GM12878 (cell line): ENCODE data around the gene MTHFD1.

Experiments used
- BCL11A ChIP-seq: IDR thresholded peaks from 2 replicates; pipeline ENCODE4 v1.6.1; 2011; ENCODE audit warnings: low read depth, low read length
- BRCA1 ChIP-seq: IDR thresholded peaks from 2 replicates; pipeline ENCODE4 v1.6.1; 2011; ENCODE audit warnings: low read depth, low read length, improper control_type of control experiment
- CHD4 ChIP-seq: fragments of 200-600 bp; sonication (generic); IDR thresholded peaks from 2 replicates; pipeline ENCODE4 v1.6.1; 2016; ENCODE audit warnings: mild to moderate bottlenecking
- CTCF ChIP-seq, 3 experiments: IDR thresholded peaks in 2 of 3; conservative IDR thresholded peaks in 1 of 3; 2 replicates each; pipeline ENCODE4 v1.5.1; 2011; ENCODE audit warnings: low read depth in 3 of 3, low read length in 3 of 3, mild to moderate bottlenecking in 3 of 3, control low read depth in 2 of 3, moderate library complexity in 2 of 3, inconsistent platforms in 1 of 3, mixed read lengths in 1 of 3; ENCODE audit not compliant: control insufficient read depth in 2 of 3, insufficient read depth in 1 of 3; ENCODE audit errors: extremely low read depth in 1 of 3
- ETV6 ChIP-seq, 2 experiments: fragments of 450-650 bp in 1 of 2; IDR thresholded peaks in 1 of 2; conservative IDR thresholded peaks in 1 of 2; 2 replicates each; pipeline ENCODE4 v1.6.1; 2014; ENCODE audit warnings: antibody characterized with exemption in 1 of 2, borderline replicate concordance in 1 of 2, low read depth in 1 of 2, mild to moderate bottlenecking in 1 of 2, moderate library complexity in 1 of 2
- FOS ChIP-seq: IDR thresholded peaks from 3 replicates; pipeline ENCODE4 v1.6.1; 2011; ENCODE audit warnings: borderline replicate concordance; ENCODE audit not compliant: insufficient read length; ENCODE audit errors: extremely low read depth
- MYC ChIP-seq: IDR thresholded peaks from 2 replicates; pipeline ENCODE4 v1.6.1; 2011; ENCODE audit warnings: mild to moderate bottlenecking, low read length, moderate library complexity, inconsistent platforms; ENCODE audit not compliant: insufficient read depth, insufficient replicate concordance, insufficient read length, severe bottlenecking
- SMC3 ChIP-seq: IDR thresholded peaks from 2 replicates; pipeline ENCODE4 v1.6.1; 2011; ENCODE audit warnings: low read length, improper control_type of control experiment, borderline replicate concordance
- SRF ChIP-seq, 2 experiments: IDR thresholded peaks; 2 replicates each; pipeline ENCODE4 v1.6.1; 2011; ENCODE audit warnings: low read depth in 2 of 2, low read length in 2 of 2, mild to moderate bottlenecking in 1 of 2, moderate library complexity in 1 of 2

- TF ChIP-seq SMC3 (no peak), BRCA1 (no peak), CHD4 (no peak), CTCF (IDR thresholded peaks at IDR 0.05 in 2 of 3, conservative IDR thresholded peaks at IDR 0.05 in 1 of 3; ENCODE audit: control insufficient read depth in 2 of 3, extremely low read depth in 1 of 3, insufficient read depth in 1 of 3, low read depth in 3 of 3, low read length in 3 of 3) (no peak), FOS (no peak), MYC (no peak), BCL11A (no peak), ETV6 (conservative IDR thresholded peaks at IDR 0.05 in 1 of 2, IDR thresholded peaks at IDR 0.05 in 1 of 2; ENCODE audit: borderline replicate concordance in 1 of 2, low read depth in 1 of 2) (no peak), SRF (IDR thresholded peaks at IDR 0.05; ENCODE audit: low read depth in 2 of 2, low read length in 2 of 2) (no peak)
These were observed 66.5 kb downstream of the MTHFD1 start for GRCh38 chr14:64454671-64455070.
